ENCODE results near the gene ZNF275. TPM values are rescaled to one million over a fixed set of nuclear protein-coding genes. Genes with fewer than 3 reads are reported as not detected.

Gene ZNF275
- total and polyA plus RNA-seq, 2 donors (not counting 3 experiments of a cell fraction or from before 2014, with no cell fraction given): 10.3 to 11.0 TPM

GRCh38 chrX:153302796-153303195 is 31.2 kb upstream of the ZNF275 start:
- no peak for TF ChIP-seq FOS (IDR thresholded peaks at IDR 0.05; ENCODE audit: borderline replicate concordance, insufficient read depth, low read length)
- TF ChIP-seq POLR2AphosphoS5 (IDR thresholded peaks at IDR 0.05; ENCODE audit: insufficient read depth, low read depth, low read length): no peak
- no peak for TF ChIP-seq GATA2 (IDR thresholded peaks at IDR 0.05; ENCODE audit: insufficient read depth, insufficient read length, low read depth, low read length)
- no peak for TF ChIP-seq EZH2 (IDR thresholded peaks at IDR 0.05; ENCODE audit: borderline replicate concordance, low read depth, low read length, severe bottlenecking)
- TF ChIP-seq, protein P1, sequence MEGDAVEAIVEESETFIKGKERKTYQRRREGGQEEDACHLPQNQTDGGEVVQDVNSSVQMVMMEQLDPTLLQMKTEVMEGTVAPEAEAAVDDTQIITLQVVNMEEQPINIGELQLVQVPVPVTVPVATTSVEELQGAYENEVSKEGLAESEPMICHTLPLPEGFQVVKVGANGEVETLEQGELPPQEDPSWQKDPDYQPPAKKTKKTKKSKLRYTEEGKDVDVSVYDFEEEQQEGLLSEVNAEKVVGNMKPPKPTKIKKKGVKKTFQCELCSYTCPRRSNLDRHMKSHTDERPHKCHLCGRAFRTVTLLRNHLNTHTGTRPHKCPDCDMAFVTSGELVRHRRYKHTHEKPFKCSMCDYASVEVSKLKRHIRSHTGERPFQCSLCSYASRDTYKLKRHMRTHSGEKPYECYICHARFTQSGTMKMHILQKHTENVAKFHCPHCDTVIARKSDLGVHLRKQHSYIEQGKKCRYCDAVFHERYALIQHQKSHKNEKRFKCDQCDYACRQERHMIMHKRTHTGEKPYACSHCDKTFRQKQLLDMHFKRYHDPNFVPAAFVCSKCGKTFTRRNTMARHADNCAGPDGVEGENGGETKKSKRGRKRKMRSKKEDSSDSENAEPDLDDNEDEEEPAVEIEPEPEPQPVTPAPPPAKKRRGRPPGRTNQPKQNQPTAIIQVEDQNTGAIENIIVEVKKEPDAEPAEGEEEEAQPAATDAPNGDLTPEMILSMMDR (IDR thresholded peaks at IDR 0.05; ENCODE audit: extremely low read depth in 1 of 2, insufficient read depth in 1 of 2, low read depth in 1 of 2, low read length in 2 of 2): no peak
- no peak for TF ChIP-seq POLR2A (IDR thresholded peaks at IDR 0.05; ENCODE audit: low read depth, low read length)
- TF ChIP-seq, protein P2, sequence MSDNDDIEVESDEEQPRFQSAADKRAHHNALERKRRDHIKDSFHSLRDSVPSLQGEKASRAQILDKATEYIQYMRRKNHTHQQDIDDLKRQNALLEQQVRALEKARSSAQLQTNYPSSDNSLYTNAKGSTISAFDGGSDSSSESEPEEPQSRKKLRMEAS (IDR thresholded peaks at IDR 0.05; ENCODE audit: insufficient read depth, insufficient read length): no peak
- no peak for TF ChIP-seq JUN (IDR thresholded peaks at IDR 0.05; ENCODE audit: borderline replicate concordance, insufficient read depth, insufficient read length, low read depth)
- no peak for TF ChIP-seq MYC (IDR thresholded peaks at IDR 0.05; ENCODE audit: low read depth, low read length)
- CTCF ChIA-PET: no interaction called here
- no TSS peak for BruUV-seq (replicated peaks)
- no peaks in the 10 kb centered on the region for H3K9me1 ChIP-seq (replicated peaks; ENCODE audit: control insufficient read depth, extremely low read depth, insufficient read depth, low read length)
- H3K27me3 ChIP-seq (ENCODE audit: control insufficient read depth in 2 of 2, insufficient read depth in 2 of 2, low read length in 2 of 2): peaks cover 0 to 2% of the 10 kb centered on the region in 2 experiments
- H3K27ac ChIP-seq (ENCODE audit: insufficient read depth, low read depth, low read length): no peak overlapping the region
- FAIRE-seq: no peak
- H3K4me1 ChIP-seq (ENCODE audit: control insufficient read depth, extremely low read depth, insufficient read depth, low read length): no peaks in the 10 kb centered on the region
- H3K79me2 ChIP-seq (ENCODE audit: control insufficient read depth, insufficient read depth, low read length): no peaks in the 10 kb centered on the region
- dilution Hi-C loops (cut with MboI; ENCODE audit: extremely low pct_ligation_motif_present, low sequenced_read_pairs): no loop called here
- H3K9ac ChIP-seq (replicated peaks; ENCODE audit: extremely low read depth, insufficient read depth, low read length): no peak overlapping the region
- no peak for DNase-seq (ENCODE audit: low read depth, low spot score)
- H3K36me3 ChIP-seq (ENCODE audit: control insufficient read depth in 2 of 2, extremely low read depth in 1 of 2, insufficient read depth in 2 of 2, low read length in 2 of 2): no peaks in the 10 kb centered on the region
- no peak overlapping the region for H3K4me2 ChIP-seq (ENCODE audit: insufficient read depth, low read length)
- POLR2A ChIA-PET: no interaction called here
- H2AFZ ChIP-seq (ENCODE audit: low read depth, low read length): no peak overlapping the region
- H3K4me3 ChIP-seq (replicated peaks in 1 of 3; ENCODE audit: insufficient read depth in 1 of 3, low read depth in 1 of 3, low read length in 3 of 3): no peak overlapping the region
- no peaks in the 10 kb centered on the region for H3K9me3 ChIP-seq (replicated peaks; ENCODE audit: control insufficient read depth, insufficient read depth, low read length)
- intact Hi-C loops (cut with micrococcal nuclease): no loop called here
- no peaks in the 10 kb centered on the region for H4K20me1 ChIP-seq (replicated peaks; ENCODE audit: control insufficient read depth, extremely low read depth, insufficient read depth, low read length)
